Osteocyte (in vitro differentiated cells): ENCODE results near the gene APOL4. TPM values are rescaled to one million over a fixed set of nuclear protein-coding genes. Genes with fewer than 3 reads are reported as not detected.
"Not testable (repeated sequence)": the region's sequence is repeated elsewhere in the genome, so short reads cannot be mapped to it uniquely, and the experiment has no call there.

Experiments
- DNase-seq: peaks from one replicate; pipeline ENCODE4 v3.0.0; 2021; ENCODE audit warnings: mixed read lengths; ENCODE audit not compliant: unreplicated experiment; ENCODE audit errors: extremely low spot score
- H3K27ac Mint-ChIP-seq: one replicate; pipeline ENCODE4 v1.8.0; 2021; ENCODE audit warnings: mild to moderate bottlenecking, mixed read lengths; ENCODE audit not compliant: unreplicated experiment
- H3K27me3 Mint-ChIP-seq: one replicate; pipeline ENCODE4 v1.8.0; 2021; ENCODE audit warnings: mixed read lengths; ENCODE audit not compliant: unreplicated experiment
- H3K36me3 Mint-ChIP-seq: one replicate; pipeline ENCODE4 v1.8.0; 2021; ENCODE audit warnings: mixed read lengths; ENCODE audit not compliant: unreplicated experiment
- H3K4me1 Mint-ChIP-seq: one replicate; pipeline ENCODE4 v1.8.0; 2021; ENCODE audit warnings: mixed read lengths; ENCODE audit not compliant: unreplicated experiment
- H3K4me3 Mint-ChIP-seq: one replicate; pipeline ENCODE4 v1.8.0; 2021; ENCODE audit warnings: mild to moderate bottlenecking, moderate library complexity, mixed read lengths; ENCODE audit not compliant: unreplicated experiment
- H3K9me3 Mint-ChIP-seq: one replicate; pipeline ENCODE4 v1.8.0; 2021; ENCODE audit warnings: mixed read lengths; ENCODE audit not compliant: unreplicated experiment
- long read RNA-seq: library from polyadenylated mRNA; unstranded; transcript quantifications from one replicate; pipeline ENCODE4 v2.0.0, GENCODE V29; 2021
- total RNA-seq: library from RNA; stranded (reverse); gene quantifications from 2 replicates; pipeline ENCODE4 v1.2.1, GENCODE V29; 2021
- TF ChIP-seq, protein P1 (sequence below): fragments of 200-600 bp; sonication (generic); IDR thresholded peaks from 2 replicates; pipeline ENCODE4 v1.5.0; 2021; ENCODE audit warnings: antibody characterized with exemption, mild to moderate bottlenecking, moderate library complexity

APOL4 gene
- total RNA-seq = 0.13 TPM in 1 of 2 replicates, not detected in the other
- long read RNA-seq = 0 reads

GRCh38 chr22:36201630-36202319, at the start of gene APOL4:
Gene APOL4 (minus strand): TSS chr22:36201809. CDS start chr22:36201734, 75 bp downstream.
- H3K9me3 Mint-ChIP-seq = no peaks in the 10 kb centered on the region
- no peaks in the 10 kb centered on the region for H3K36me3 Mint-ChIP-seq
- TF ChIP-seq, protein P1, sequence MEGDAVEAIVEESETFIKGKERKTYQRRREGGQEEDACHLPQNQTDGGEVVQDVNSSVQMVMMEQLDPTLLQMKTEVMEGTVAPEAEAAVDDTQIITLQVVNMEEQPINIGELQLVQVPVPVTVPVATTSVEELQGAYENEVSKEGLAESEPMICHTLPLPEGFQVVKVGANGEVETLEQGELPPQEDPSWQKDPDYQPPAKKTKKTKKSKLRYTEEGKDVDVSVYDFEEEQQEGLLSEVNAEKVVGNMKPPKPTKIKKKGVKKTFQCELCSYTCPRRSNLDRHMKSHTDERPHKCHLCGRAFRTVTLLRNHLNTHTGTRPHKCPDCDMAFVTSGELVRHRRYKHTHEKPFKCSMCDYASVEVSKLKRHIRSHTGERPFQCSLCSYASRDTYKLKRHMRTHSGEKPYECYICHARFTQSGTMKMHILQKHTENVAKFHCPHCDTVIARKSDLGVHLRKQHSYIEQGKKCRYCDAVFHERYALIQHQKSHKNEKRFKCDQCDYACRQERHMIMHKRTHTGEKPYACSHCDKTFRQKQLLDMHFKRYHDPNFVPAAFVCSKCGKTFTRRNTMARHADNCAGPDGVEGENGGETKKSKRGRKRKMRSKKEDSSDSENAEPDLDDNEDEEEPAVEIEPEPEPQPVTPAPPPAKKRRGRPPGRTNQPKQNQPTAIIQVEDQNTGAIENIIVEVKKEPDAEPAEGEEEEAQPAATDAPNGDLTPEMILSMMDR = no peak
- H3K4me3 Mint-ChIP-seq = no peak within 1 kb of the TSS
- peaks cover 16% of the 10 kb centered on the region for H3K4me1 Mint-ChIP-seq
- no peak for DNase-seq
- no peak within 1 kb of the TSS for H3K27ac Mint-ChIP-seq
- H3K27me3 Mint-ChIP-seq = peaks cover 20% of the 10 kb centered on the region

GRCh38 chr22:36250292-36250960, 48.8 kb upstream of the APOL4 start:
- H3K36me3 Mint-ChIP-seq, H3K4me3 Mint-ChIP-seq, DNase-seq, H3K9me3 Mint-ChIP-seq, H3K27me3 Mint-ChIP-seq: not testable (repeated sequence)
- Mint-ChIP-seq H3K27ac (peak overlapping the region; percentile 77), H3K4me1 (peaks cover 26% of the 10 kb centered on the region)

GRCh38 chr22:36249160-36249559, 47.6 kb upstream of the APOL4 start:
- Mint-ChIP-seq H3K9me3 (no peaks in the 10 kb centered on the region), H3K4me3 (no peak overlapping the region), H3K27ac (no peak overlapping the region), H3K36me3 (no peaks in the 10 kb centered on the region), H3K27me3 (no peaks in the 10 kb centered on the region), H3K4me1 (peaks cover 35% of the 10 kb centered on the region)
- no peak for DNase-seq
- TF ChIP-seq, protein P1 = no peak

GRCh38 chr22:36247955-36248354, 46.3 kb upstream of the APOL4 start:
- Mint-ChIP-seq H3K4me1 (peaks cover 29% of the 10 kb centered on the region), H3K27me3 (no peaks in the 10 kb centered on the region), H3K36me3 (no peaks in the 10 kb centered on the region), H3K4me3 (no peak overlapping the region), H3K9me3 (peaks cover 3% of the 10 kb centered on the region), H3K27ac (no peak overlapping the region)
- DNase-seq = no peak
- TF ChIP-seq, protein P1 = no peak

GRCh38 chr22:36246718-36247117, 45.1 kb upstream of the APOL4 start:
- no peak for DNase-seq
- no peak overlapping the region for H3K27ac Mint-ChIP-seq
- peaks cover 6% of the 10 kb centered on the region for H3K27me3 Mint-ChIP-seq
- no peak overlapping the region for H3K4me3 Mint-ChIP-seq
- H3K9me3 Mint-ChIP-seq = peaks cover 7% of the 10 kb centered on the region
- TF ChIP-seq, protein P1 = no peak
- H3K36me3 Mint-ChIP-seq = no peaks in the 10 kb centered on the region
- peaks cover 24% of the 10 kb centered on the region for H3K4me1 Mint-ChIP-seq
